Kidney tubule cell (primary cell): ENCODE measurements around the gene LPIN3.

ENCODE experiments used
- DNase-seq: peaks from one replicate; pipeline ENCODE4 v3.0.0-alpha.2; 2018; ENCODE audit warnings: low spot score

The LPIN3 gene

GRCh38 chr20:41366546-41367392 is 26.1 kb downstream of the LPIN3 start, which contains the start of gene EMILIN3:
Gene EMILIN3, minus strand, starts transcription at chr20:41366818. Its CDS starts 184 bp downstream, at chr20:41366634.
- no peak for DNase-seq

DNA sequence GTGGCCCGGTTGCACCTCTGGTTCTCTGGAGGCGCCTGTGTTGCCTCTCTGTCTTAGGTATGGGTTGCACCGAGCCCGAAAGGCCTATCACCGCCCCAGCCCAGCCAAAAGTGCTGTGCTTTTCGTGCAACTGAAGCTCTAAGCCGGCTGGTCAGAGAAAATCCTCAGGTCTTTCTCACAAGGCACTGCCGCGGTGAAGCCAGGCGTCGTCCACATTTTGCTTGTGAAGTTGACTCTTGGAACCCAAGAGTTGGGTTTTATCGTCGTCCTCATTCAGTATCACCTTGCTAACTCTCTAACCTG is 26.7 kb downstream of the LPIN3 start:
- no peak for DNase-seq

GRCh38 chr20:41367956-41368355 is 27.3 kb downstream of the LPIN3 start:
- no peak for DNase-seq

- no peak for DNase-seq
Observed at GRCh38 chr20:41369673-41370072, 29.1 kb downstream of the LPIN3 start.

GRCh38 chr20:41370176-41370575 is 29.6 kb downstream of the LPIN3 start:
- no peak for DNase-seq

GRCh38 chr20:41371371-41371770 is 30.8 kb downstream of the LPIN3 start:
- no peak for DNase-seq

- no peak for DNase-seq
Observed at GRCh38 chr20:41373251-41373783, 32.7 kb downstream of the LPIN3 start.

- no peak for DNase-seq
Observed at GRCh38 chr20:41373931-41374920, 33.6 kb downstream of the LPIN3 start.

DNA sequence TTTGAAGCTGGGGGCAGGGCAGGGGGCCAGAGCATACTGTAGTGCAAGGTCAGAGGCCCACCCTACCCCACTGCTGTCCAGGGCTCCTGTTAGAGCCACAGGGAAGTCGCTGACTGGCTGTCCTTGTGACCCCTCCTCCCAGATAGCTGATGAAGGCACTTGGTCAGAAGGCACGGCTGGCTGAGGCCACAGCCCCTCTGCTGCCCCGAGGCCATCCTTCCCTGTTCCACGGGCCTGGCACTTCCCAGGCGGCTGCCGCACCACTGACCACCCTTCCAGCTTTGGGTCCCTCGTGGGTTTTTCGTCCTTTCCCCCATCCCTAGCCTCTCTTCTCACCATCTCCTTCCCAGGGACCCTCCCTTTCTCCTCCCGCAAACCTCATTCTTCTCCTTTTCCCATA is 35.2 kb downstream of the LPIN3 start:
- DNase-seq, result no peak

GRCh38 chr20:41376349-41376748 is 35.7 kb downstream of the LPIN3 start:
- DNase-seq, result no peak

- DNase-seq, result no peak
Observed at GRCh38 chr20:41377275-41377674, 36.7 kb downstream of the LPIN3 start.

DNA sequence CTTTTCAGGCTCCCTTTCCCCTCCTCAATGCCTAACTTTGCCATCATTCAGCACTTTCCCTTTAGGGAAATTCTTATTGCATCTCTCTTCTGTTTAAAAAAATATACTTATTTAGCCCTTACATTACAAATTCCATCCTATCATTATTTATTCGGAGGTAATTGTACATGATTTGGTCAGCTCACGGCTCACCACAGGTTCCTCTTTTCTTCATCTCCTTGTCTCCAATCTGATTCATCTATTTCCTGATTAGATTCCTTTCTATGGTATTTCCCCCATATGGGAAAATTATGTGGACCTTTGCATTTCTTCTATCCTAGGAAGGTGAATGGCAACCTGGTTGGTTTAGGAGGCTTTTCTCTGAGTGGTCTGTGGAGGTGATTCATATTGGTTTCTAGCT is 38.9 kb downstream of the LPIN3 start:
- no peak for DNase-seq

DNA sequence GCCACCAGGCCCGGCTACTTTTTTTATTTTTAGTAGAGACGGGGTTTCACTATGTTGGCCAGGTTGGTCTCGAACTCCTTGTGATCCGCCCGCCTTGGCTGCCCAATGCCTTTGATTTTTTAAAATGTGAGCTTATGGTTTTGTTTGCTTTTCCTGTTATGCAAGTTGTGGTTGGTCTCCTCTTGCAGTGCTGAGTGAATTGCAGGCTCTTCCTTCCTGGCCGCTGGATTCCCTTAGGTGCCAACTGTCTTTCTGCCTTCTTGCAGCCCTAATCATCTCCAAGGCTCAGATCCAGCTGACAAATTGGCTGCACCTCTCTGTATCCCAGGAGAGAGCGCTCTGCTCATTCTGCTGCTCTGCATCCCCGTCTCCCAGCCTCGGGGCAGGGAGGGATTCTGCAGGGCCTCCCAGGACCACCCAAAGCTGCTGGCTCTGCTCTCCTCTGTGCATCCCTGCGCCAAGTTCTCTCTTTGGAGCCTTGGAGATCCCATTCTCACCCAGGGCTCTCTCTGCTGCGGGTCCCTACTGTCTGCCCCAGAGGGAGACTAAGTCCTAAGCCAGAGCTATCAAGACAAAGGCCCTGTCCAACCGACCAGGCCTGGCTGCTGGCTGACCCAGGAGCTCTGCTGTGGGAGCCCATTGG is 40.1 kb downstream of the LPIN3 start:
- DNase-seq, result no peak

DNA sequence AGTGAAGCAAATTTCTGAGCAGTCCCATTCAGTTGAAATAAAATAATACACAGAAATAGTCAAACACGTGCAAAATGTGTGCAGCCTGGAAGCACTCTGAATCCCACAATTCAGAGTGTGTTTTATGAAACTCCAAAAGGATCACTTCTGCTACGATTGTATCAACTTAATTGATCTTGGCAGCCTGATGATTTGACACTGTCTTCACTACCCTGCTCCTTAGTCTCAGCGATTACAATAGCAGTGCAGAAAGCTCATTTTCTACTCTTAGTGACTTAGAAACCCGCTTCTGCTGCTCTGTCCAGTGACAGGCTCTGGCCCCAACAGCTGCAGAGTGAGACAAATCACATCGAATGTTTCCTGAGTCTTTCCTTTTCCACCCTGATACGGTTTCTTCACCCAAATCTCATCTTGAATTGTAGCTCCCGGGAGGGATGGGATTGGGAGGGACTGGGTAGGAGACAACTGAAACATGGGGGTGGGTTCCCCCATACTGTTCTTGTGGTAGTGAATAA is 42.2 kb downstream of the LPIN3 start:
- DNase-seq, result no peak

GRCh38 chr20:41386502-41387427 is 46.1 kb downstream of the LPIN3 start:
- no peak for DNase-seq

DNA sequence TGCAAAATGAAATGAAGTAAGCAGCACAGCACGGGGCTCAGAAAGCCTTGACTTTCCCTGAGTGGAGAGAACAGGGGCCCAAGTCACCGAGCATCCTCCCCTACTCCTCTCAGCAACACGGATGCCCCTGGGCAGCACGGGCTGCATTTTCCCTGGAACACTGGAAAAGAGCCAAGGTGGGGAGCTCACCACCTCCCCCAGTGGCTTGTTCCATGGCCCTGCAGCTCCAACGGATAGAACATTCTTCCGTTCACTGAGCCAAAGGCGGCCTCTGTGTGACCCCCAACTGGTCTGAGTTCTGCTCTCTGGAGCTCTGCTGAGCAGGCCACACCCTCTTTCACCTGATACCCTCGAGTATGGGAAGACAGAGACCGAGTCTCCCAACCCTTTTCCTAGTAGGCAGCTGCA is 46.8 kb downstream of the LPIN3 start:
- no peak for DNase-seq

DNA sequence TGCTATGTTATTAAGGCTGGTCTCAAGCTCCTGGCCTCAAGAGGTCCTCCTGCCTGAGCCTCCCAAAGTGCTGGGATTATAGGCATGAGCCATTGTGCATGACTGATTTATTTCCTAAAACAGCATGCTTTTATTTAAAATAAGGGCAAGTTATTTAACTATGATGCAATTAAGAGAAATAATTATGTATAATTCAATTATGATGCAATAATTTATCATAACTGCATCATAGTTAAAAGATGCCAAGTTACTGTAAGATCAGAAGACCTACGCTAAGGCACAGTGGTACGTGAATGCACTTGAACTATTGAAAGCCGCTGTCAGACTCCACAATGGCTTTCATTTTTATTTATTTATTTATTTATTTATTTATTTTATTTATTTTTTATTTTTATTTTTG is 50.3 kb downstream of the LPIN3 start:
- DNase-seq, result no peak

- DNase-seq, result peak; percentile 20
Observed at GRCh38 chr20:41391587-41392001, 51.0 kb downstream of the LPIN3 start.

- DNase-seq, result no peak
Observed at GRCh38 chr20:41392295-41392694, 51.7 kb downstream of the LPIN3 start.

DNA sequence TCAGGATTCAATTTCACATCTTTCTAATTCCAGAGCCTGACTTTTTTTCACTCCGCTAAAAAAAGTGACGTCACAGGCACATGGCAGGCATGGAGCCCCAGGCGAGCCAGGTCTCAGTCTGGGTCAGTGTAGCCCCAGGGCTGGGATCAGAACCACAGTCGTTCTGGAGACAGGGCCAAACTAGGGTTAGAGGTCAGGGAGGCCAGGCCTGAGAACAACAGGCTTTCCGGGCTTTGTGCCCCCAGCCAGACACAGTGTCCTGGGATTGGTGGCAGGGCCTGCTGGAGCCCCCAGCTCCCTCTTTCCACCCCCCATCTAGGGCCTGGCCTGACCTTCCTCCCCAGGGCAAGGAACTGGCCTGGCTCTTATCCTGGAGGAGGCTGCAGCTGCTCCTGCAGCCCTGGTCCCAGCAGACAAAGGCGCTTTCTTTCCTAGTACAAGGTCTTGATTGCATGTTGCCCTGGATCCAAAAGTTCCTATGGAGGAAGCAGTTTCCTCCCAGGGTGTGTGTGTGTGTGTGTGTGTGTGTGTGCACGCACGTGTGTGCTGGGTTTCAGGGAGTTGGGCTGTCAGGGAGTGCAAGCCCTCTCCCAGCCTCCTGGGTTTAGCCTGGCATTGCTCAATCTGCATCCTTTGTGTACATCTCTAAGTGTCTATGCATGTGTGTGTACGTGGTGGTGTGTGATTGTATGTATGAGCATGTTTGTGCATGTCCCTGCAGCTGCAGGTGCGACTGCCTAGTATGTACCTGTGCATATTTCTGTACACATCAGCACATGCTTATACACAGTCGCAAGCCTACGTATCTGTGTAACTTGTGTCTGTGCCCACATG is 52.5 kb downstream of the LPIN3 start:
- DNase-seq, result no peak
